GM10266 (cell line): ENCODE data around the gene SBK3.

Experiments
- DNase-seq: peaks from one replicate; pipeline ENCODE4 v3.0.0; 2012; ENCODE audit errors: extremely low spot score
- TF ChIP-seq, protein P1 (sequence below): IDR thresholded peaks from 2 replicates; pipeline ENCODE4 v1.5.1; 2012; ENCODE audit warnings: mild to moderate bottlenecking, low read depth; ENCODE audit not compliant: control insufficient read depth, insufficient read depth; ENCODE audit errors: missing control alignments

The SBK3 gene

DNA sequence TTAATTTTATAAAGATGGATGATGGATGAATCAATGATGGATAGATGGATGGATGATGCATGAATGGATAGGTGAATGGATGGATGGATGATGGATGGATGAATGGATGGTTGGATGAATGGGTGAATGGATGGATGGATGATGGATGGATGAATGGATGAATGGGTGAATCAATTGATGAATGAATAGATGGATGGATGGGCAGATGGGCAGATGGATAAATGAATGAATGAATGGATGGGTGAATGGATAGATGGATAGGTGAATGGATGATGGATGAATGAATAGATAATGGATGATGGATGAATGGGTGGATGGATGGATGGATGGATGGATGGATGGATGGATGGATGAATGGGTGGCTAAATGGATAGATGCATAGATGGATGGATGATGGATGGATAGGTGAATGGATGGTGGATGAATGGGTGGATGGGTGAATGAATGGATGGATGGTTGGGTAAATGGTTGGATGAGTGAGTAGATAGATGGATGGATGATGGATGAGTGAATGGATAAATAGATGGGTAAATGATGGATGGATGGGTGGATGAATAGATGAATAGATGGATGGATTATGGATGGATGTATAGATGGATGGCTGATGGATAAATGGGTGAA is 22.5 kb upstream of the SBK3 start:
- DNase-seq, result no peak
- TF ChIP-seq, protein P1, sequence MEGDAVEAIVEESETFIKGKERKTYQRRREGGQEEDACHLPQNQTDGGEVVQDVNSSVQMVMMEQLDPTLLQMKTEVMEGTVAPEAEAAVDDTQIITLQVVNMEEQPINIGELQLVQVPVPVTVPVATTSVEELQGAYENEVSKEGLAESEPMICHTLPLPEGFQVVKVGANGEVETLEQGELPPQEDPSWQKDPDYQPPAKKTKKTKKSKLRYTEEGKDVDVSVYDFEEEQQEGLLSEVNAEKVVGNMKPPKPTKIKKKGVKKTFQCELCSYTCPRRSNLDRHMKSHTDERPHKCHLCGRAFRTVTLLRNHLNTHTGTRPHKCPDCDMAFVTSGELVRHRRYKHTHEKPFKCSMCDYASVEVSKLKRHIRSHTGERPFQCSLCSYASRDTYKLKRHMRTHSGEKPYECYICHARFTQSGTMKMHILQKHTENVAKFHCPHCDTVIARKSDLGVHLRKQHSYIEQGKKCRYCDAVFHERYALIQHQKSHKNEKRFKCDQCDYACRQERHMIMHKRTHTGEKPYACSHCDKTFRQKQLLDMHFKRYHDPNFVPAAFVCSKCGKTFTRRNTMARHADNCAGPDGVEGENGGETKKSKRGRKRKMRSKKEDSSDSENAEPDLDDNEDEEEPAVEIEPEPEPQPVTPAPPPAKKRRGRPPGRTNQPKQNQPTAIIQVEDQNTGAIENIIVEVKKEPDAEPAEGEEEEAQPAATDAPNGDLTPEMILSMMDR, result no peak

DNA sequence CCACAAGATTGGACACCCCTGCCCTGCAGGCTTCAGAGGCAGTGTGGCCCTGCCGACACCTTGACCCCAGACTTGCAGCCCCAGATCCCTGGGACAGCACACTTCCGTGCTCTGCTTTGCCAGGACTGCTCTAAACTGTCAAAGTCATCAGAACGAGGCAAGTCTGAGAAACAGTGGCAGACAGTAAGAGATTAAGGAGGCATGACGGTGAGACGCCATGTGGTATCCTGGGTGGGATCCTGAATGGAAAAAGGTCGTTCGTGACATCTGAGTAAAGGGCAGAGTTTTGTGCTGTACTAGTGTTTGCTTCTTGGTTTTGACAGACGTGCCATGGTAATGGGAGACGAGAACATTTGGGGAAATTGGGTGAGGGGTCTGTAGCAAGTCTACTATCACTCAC is 21.5 kb upstream of the SBK3 start:
- no peak for DNase-seq
- TF ChIP-seq, protein P1, result no peak

DNA sequence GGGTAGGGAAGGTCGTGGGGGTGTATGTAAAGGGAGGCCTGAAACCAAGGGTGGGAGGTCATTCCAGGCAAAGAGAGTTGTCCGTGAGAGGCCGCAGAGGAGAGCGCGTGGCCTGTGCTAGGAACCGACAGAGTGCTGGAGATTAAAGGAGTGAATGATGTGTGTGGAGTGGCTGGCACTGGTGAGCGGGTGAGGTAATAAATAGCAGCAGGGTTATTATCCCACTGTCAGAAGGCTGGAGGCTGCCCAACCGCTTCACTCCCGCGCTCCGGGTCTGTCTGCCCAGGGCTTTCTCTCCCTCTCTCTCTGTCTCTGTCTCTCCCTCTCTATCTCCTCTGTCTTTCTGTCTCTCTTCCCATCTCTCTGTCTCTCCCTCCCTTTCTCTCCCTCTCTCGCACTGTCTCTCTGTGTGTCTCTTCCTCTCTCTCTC is 17.9 kb upstream of the SBK3 start:
- TF ChIP-seq, protein P1, result no peak
- no peak for DNase-seq

DNA sequence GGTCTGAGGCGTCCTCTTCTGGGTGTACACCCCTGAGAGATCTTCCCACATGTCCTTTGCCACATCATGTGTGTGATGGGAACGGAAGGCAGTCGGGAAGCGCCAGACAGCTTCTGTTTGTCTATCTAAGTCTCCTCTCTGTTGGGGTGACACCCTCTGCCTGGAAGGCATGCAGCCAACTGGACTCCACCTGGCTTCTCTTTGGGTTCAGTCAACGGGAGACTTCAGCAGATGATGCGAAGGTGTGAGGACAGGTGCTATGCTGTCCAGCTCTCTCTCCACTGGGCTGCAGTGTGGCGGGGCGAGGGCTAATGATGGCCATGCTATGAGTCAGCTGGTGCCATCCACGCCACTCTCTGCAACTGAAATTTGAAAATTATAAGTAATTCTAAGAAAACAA is 14.3 kb upstream of the SBK3 start:
- DNase-seq, result no peak
- TF ChIP-seq, protein P1, result no peak

DNA sequence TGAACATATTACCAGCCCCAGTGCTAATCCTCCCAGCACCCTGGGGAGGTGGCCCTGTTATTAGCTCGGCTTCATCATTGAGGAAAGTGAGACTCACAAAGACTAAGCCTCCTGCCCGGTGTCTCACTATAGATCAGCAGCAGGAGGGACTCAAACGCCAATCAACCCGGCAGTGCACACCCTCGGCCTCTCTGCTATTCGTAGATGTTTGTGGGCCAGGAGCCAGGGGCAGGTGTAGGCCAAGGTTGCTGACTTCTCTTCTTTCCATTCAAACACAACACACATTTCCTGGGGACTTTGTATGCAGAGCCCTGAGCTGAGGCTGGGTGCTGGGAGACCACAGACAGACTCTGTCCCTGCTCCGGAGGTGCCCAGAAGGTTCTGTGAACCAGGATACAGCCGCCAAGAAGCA is 9.4 kb upstream of the SBK3 start:
- TF ChIP-seq, protein P1, result no peak
- DNase-seq, result no peak

DNA sequence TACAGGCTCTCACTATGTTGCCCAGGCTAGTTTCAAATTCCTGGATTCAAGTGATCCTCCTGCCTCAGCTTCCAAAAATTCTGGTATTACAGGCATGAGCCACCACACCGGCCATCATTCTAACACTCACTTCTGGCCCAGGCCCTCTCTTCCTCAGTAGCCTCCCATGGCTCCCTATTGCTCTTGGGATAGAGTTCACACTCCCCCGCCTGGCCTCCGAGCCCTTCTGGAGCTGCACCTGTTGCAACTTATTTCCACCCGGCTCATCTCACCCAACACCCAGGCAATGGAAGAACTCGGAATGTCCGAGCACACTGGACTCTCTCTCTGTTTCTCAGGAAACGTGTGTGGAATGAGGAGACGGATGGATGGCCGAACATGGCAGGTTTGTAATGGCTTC is 9.0 kb upstream of the SBK3 start:
- DNase-seq, result no peak
- TF ChIP-seq, protein P1, result no peak

DNA sequence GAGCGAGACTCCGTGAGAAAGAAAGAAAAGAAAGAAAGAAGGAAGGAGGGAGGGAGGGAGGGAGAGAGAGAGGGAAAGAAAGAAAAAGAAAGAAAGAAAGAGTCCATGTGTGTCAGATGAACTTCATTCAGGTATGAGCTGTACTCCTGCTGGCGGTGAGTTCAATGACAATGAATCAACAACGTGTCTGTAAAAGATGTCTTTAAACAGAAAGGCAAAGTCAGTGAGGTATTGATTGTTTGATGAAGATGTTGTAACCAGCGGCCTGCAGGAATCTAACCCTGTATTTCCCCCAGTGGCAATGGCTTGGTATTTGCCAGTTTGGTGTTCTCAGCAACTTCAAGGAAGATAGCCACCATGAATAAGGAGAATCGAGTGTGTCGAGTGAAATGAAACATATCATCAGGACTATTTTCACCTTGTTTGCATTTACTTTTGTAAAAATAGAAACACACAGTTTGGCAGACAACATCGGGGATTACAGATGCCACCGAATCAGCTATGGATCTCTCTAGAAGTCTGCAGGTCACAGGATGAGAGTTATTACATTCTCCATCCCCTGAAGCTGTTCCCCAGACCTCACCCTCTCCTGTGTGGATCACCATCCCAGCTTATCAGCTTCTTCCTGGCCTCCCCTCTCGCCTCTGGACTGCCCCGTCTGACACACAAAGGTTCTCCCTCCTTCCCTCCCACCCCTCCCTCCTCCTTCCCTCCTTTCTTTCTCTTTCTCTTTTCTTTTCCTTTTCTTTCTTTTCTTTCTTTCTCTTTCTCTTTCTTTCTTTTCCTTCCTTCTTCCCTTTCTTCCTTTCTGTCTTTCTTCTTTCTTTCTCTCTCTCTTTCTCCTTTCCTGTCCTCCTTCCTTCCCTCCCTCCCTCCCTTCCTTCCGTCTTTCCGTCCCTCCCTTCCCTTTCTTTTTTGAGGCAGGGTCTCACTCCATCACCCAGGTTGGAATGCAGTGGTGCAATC is 8.2 kb upstream of the SBK3 start:
- DNase-seq, result no peak
- TF ChIP-seq, protein P1, result no peak
